Astrocyte (in vitro differentiated cells and primary cell): ENCODE data around the gene MBLAC1. TPM values are rescaled to one million over a fixed set of nuclear protein-coding genes. Genes with fewer than 3 reads are reported as not detected.
A peak's percentile ranks its signal among the peaks of the same experiment; 100 is the strongest.

Source experiments
- DNase-seq: peaks from one replicate; pipeline ENCODE4 v3.0.0-alpha.2; 2010; ENCODE audit warnings: low read depth
- FAIRE-seq: peaks from 2 replicates; lab custom pipeline; 2011; peaks lifted over from hg19 to GRCh38; lab: Jason Lieb, UNC
- H2AFZ ChIP-seq: 2 replicates; pipeline ENCODE4 v1.6.0; 2012; ENCODE audit warnings: low read depth, low read length, inconsistent platforms
- H3K27ac ChIP-seq: 2 replicates; pipeline ENCODE4 v1.5.1; 2011; ENCODE audit warnings: low read depth, low read length, inconsistent platforms
- H3K27me3 ChIP-seq: 2 replicates; pipeline ENCODE4 v1.6.0; 2011; ENCODE audit warnings: low read length, inconsistent platforms; ENCODE audit not compliant: insufficient read depth
- H3K36me3 ChIP-seq: 2 replicates; pipeline ENCODE4 v1.5.1; 2011; ENCODE audit warnings: low read length, inconsistent platforms; ENCODE audit not compliant: insufficient read depth
- H3K4me1 ChIP-seq: 2 replicates; pipeline ENCODE4 v1.5.1; 2011; ENCODE audit warnings: low read length, inconsistent platforms; ENCODE audit not compliant: insufficient read depth
- H3K4me2 ChIP-seq: 2 replicates; pipeline ENCODE4 v1.6.0; 2012; ENCODE audit warnings: low read length, inconsistent platforms
- H3K4me3 ChIP-seq: 2 replicates; pipeline ENCODE4 v1.5.1; 2011; ENCODE audit warnings: low read depth, mild to moderate bottlenecking, low read length, inconsistent platforms; ENCODE audit not compliant: insufficient read depth
- H3K79me2 ChIP-seq: 2 replicates; pipeline ENCODE4 v1.6.0; 2012; ENCODE audit warnings: mild to moderate bottlenecking, low read length, inconsistent platforms; ENCODE audit not compliant: insufficient read depth
- H3K9ac ChIP-seq: 2 replicates; pipeline ENCODE4 v1.6.0; 2012; ENCODE audit warnings: mild to moderate bottlenecking, low read length, inconsistent platforms
- H3K9me3 ChIP-seq: 2 replicates; pipeline ENCODE4 v1.5.1; 2012; ENCODE audit warnings: low read depth, mild to moderate bottlenecking, low read length, inconsistent platforms; ENCODE audit not compliant: insufficient read depth
- H4K20me1 ChIP-seq: 2 replicates; pipeline ENCODE4 v1.6.0; 2012; ENCODE audit warnings: low read length, inconsistent platforms; ENCODE audit not compliant: insufficient read depth
- H3K27ac Mint-ChIP-seq: one replicate; pipeline ENCODE4 v1.8.0; 2021; ENCODE audit warnings: mild to moderate bottlenecking, mixed read lengths; ENCODE audit not compliant: unreplicated experiment
- H3K27me3 Mint-ChIP-seq: one replicate; pipeline ENCODE4 v1.8.0; 2021; ENCODE audit warnings: low read depth, mixed read lengths; ENCODE audit not compliant: unreplicated experiment
- H3K36me3 Mint-ChIP-seq: one replicate; pipeline ENCODE4 v1.8.0; 2021; ENCODE audit warnings: low read depth, mixed read lengths; ENCODE audit not compliant: unreplicated experiment
- H3K4me1 Mint-ChIP-seq: one replicate; pipeline ENCODE4 v1.8.0; 2021; ENCODE audit warnings: low read depth, mixed read lengths; ENCODE audit not compliant: unreplicated experiment
- H3K4me3 Mint-ChIP-seq: one replicate; pipeline ENCODE4 v1.8.0; 2021; ENCODE audit warnings: mild to moderate bottlenecking, moderate library complexity, mixed read lengths; ENCODE audit not compliant: unreplicated experiment
- H3K9me3 Mint-ChIP-seq: one replicate; pipeline ENCODE4 v1.8.0; 2021; ENCODE audit warnings: mild to moderate bottlenecking, mixed read lengths; ENCODE audit not compliant: unreplicated experiment
- EZH2 ChIP-seq: IDR thresholded peaks from 2 replicates; pipeline ENCODE4 v1.6.1; 2012; ENCODE audit warnings: mild to moderate bottlenecking, low read length, inconsistent platforms; ENCODE audit not compliant: insufficient read depth
- total RNA-seq: library from RNA; stranded (reverse); gene quantifications from 2 replicates; pipeline ENCODE4 v1.2.1, GENCODE V29; 2021
- TF ChIP-seq, protein P1 (sequence below): IDR thresholded peaks from 2 replicates; pipeline ENCODE4 v1.5.1; 2011; ENCODE audit warnings: low read depth, mild to moderate bottlenecking, inconsistent platforms, low read length, moderate library complexity; ENCODE audit not compliant: insufficient read depth

Gene MBLAC1
- total RNA-seq, 1 donor from 2014 or later: 2.7 TPM

DNA sequence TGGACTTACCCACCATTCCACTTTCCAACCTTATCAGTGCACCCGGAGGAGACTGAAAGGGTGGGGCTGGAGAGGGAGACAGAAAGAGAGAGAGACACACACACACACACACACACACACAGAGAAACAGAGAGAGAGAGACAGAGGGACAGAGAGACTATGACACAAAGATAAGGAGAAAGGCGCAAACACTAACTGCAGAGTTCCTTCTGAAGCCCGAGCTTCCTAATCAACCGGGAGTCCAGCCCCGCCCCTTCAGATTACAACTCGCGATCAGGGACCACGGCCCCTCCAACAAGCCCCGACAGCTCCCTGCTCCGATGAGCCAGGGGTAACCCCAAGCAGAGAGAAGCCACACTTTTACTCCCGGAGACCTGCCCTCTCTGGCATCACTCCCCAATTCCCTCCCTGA is 41.2 kb downstream of the MBLAC1 start:
- no peak overlapping the region for H3K27ac ChIP-seq
- H3K9ac ChIP-seq: peak overlapping the region; percentile 68
- Mint-ChIP-seq H3K27me3 (peaks cover 47% of the 10 kb centered on the region), H3K4me3 (peak overlapping the region; percentile 79), H3K4me1 (peaks cover 18% of the 10 kb centered on the region), H3K27ac (no peak overlapping the region), H3K36me3 (peaks cover 6% of the 10 kb centered on the region), H3K9me3 (peaks cover 3% of the 10 kb centered on the region)
- H3K4me2 ChIP-seq: peak overlapping the region; percentile 96
- H3K27me3 ChIP-seq: peaks cover 12% of the 10 kb centered on the region
- H3K79me2 ChIP-seq: no peaks in the 10 kb centered on the region
- peaks cover 15% of the 10 kb centered on the region for H3K4me1 ChIP-seq
- peak overlapping the region; percentile 61 for H3K4me3 ChIP-seq
- no peaks in the 10 kb centered on the region for H3K9me3 ChIP-seq
- DNase-seq (no peak), FAIRE-seq (no peak)
- H2AFZ ChIP-seq: peak overlapping the region; percentile 81
- TF ChIP-seq EZH2: no peak
- TF ChIP-seq, protein P1, sequence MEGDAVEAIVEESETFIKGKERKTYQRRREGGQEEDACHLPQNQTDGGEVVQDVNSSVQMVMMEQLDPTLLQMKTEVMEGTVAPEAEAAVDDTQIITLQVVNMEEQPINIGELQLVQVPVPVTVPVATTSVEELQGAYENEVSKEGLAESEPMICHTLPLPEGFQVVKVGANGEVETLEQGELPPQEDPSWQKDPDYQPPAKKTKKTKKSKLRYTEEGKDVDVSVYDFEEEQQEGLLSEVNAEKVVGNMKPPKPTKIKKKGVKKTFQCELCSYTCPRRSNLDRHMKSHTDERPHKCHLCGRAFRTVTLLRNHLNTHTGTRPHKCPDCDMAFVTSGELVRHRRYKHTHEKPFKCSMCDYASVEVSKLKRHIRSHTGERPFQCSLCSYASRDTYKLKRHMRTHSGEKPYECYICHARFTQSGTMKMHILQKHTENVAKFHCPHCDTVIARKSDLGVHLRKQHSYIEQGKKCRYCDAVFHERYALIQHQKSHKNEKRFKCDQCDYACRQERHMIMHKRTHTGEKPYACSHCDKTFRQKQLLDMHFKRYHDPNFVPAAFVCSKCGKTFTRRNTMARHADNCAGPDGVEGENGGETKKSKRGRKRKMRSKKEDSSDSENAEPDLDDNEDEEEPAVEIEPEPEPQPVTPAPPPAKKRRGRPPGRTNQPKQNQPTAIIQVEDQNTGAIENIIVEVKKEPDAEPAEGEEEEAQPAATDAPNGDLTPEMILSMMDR: no peak
- H3K36me3 ChIP-seq: no peaks in the 10 kb centered on the region
- no peaks in the 10 kb centered on the region for H4K20me1 ChIP-seq

DNA sequence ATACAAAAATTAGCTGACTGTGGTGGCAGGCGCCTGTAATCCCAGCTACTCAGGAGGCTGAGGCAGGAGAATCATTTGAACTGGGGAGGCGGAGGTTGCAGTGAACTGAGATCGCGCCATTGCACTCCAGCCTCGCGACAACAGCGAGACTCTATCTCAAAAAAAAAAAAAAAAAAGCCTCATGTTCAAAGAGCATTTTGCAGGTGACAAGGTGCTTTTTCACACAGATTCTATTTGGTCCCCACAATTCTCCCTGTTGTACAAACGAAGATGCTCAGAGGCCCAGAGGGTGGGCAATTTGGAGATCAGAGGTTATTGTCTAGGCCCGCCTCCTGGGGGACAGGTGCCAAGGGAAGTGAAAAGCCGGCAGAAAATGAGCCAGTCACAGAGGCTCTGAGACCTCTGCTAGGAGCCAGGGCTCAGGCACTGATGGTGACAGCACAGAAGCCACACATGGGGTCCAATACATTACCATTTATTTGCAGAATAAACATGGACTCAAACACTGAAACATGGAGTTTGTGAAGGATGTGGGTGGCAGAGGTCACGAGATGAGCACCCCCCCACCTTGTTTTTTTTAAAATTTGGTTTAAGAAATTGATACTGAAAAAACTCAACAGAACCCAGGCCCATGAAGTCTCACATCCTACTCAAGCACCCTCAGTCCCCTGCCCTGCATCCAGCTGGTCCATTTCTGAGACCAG is 42.5 kb downstream of the MBLAC1 start:
- Histone ChIP-seq H3K4me1 (peaks cover 15% of the 10 kb centered on the region), H3K36me3 (no peaks in the 10 kb centered on the region), H3K9me3 (no peaks in the 10 kb centered on the region), H4K20me1 (peaks cover 4% of the 10 kb centered on the region), H2AFZ (no peak overlapping the region), H3K9ac (no peak overlapping the region), H3K79me2 (no peaks in the 10 kb centered on the region), H3K4me2 (peak overlapping the region; percentile 96), H3K4me3 (no peak overlapping the region), H3K27ac (no peak overlapping the region), H3K27me3 (peaks cover 12% of the 10 kb centered on the region)
- H3K4me3 Mint-ChIP-seq: no peak overlapping the region
- DNase-seq (no peak), FAIRE-seq (no peak)
- H3K4me1 Mint-ChIP-seq: peaks cover 18% of the 10 kb centered on the region
- peaks cover 61% of the 10 kb centered on the region for H3K27me3 Mint-ChIP-seq
- H3K27ac Mint-ChIP-seq: no peak overlapping the region
- H3K36me3 Mint-ChIP-seq: peaks cover 6% of the 10 kb centered on the region
- H3K9me3 Mint-ChIP-seq: peaks cover 3% of the 10 kb centered on the region
- TF ChIP-seq EZH2: no peak

DNA sequence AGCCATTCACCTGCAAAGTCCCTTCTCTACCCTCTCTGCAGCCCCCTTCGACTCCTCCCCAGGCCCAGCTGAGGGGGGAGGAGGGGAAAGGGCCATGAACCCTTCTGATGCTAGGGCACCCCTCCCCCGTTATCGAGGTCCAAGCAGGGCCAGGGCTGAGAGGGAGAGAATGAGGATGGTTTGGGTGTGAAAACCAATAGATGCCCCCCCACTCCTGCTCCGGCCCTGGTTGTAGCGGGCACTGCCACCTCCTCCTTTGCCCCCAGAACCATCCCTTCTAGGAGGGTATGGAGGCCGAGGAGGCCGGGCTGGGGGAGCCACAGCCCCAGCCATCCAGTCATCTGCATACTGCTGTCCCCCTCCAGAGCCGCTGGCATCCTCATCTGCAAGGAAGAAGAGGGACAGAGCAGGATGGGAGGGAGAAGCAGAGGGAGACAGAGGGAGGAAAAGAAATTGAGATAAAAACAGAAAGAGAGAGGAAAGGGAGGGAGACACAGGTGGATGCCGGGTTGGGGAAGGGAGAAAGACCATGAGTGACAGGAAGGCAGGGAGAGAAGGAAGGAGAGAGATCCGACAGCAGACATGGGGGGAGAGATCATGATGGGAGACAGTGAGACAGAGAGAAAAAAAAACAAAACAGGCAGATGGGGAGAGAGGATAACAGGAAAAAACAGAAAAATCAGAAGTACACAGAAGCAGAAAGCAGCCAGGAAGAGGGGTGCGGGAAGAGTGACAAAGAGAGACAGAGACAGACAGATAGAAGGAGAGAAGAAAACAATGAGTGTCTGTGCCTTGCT is 43.5 kb downstream of the MBLAC1 start:
- no peak overlapping the region for H3K9ac ChIP-seq
- no peak overlapping the region for H3K4me2 ChIP-seq
- Mint-ChIP-seq H3K27ac (peak overlapping the region; percentile 50), H3K27me3 (peaks cover 67% of the 10 kb centered on the region), H3K9me3 (peaks cover 3% of the 10 kb centered on the region), H3K4me1 (peaks cover 18% of the 10 kb centered on the region), H3K4me3 (peak overlapping the region; percentile 76), H3K36me3 (peaks cover 14% of the 10 kb centered on the region)
- H2AFZ ChIP-seq: no peak overlapping the region
- peaks cover 15% of the 10 kb centered on the region for H3K4me1 ChIP-seq
- peaks cover under 1% of the 10 kb centered on the region for H3K79me2 ChIP-seq
- H3K4me3 ChIP-seq: no peak overlapping the region
- FAIRE-seq (no peak), DNase-seq (no peak)
- no peak overlapping the region for H3K27ac ChIP-seq
- H4K20me1 ChIP-seq: peaks cover 11% of the 10 kb centered on the region
- H3K36me3 ChIP-seq: no peaks in the 10 kb centered on the region
- H3K9me3 ChIP-seq: no peaks in the 10 kb centered on the region
- TF ChIP-seq, protein P1: no peak
- no peak for TF ChIP-seq EZH2
- peaks cover 12% of the 10 kb centered on the region for H3K27me3 ChIP-seq
